Vagina (tissue), 2 donors: ENCODE data around the gene RYR1. TPM values are rescaled to one million over a fixed set of nuclear protein-coding genes. Genes with fewer than 3 reads are reported as not detected.

Experiments used
- DNase-seq, 2 donors: peaks; one replicate each; pipeline ENCODE4 v3.0.0-alpha.2; 2017; ENCODE audit errors: extremely low spot score in 2 of 2
- H3K27ac ChIP-seq: fragments of 200-600 bp; sonication (generic); one replicate; pipeline ENCODE4 v1.5.1; 2019
- H3K27me3 ChIP-seq: fragments of 200-600 bp; sonication (generic); one replicate; pipeline ENCODE4 v1.5.1; 2019
- H3K36me3 ChIP-seq, 2 donors: fragments of 200-600 bp; sonication (generic); one replicate each; pipeline ENCODE4 v1.5.1; 2017 to 2019
- H3K4me1 ChIP-seq: fragments of 200-600 bp; sonication (generic); one replicate; pipeline ENCODE4 v1.5.1; 2019
- H3K4me3 ChIP-seq, 2 donors: fragments of 200-600 bp; sonication (generic); 1 replicate in 1 of 2; 2 replicates in 1 of 2; pipeline ENCODE4 v1.5.1; 2016 to 2019
- H3K9me3 ChIP-seq: fragments of 200-600 bp; sonication (generic); one replicate; pipeline ENCODE4 v1.5.1; 2019
- CTCF ChIP-seq, 3 experiments: fragments of 450-650 bp in 2 of 3; fragments of 200-600 bp in 1 of 3; sonication (generic) in 1 of 3; IDR thresholded peaks; one replicate each; pipeline ENCODE4 v1.5.1; 2017 to 2019; ENCODE audit warnings: antibody characterized with exemption in 3 of 3, mild to moderate bottlenecking in 2 of 3, moderate library complexity in 2 of 3
- POLR2A ChIP-seq, 2 donors: fragments of 450-650 bp; IDR thresholded peaks; one replicate each; pipeline ENCODE4 v1.6.1; 2017; ENCODE audit warnings: antibody characterized with exemption in 2 of 2, mild to moderate bottlenecking in 2 of 2, moderate library complexity in 2 of 2
- POLR2AphosphoS5 ChIP-seq, 2 donors: sonication (generic); formaldehyde crosslinking; IDR thresholded peaks; one replicate each; pipeline ENCODE4 v1.9.0; 2017; ENCODE audit warnings: antibody characterized with exemption in 2 of 2, mild to moderate bottlenecking in 2 of 2, low read depth in 1 of 2; ENCODE audit not compliant: insufficient read depth in 1 of 2
- intact Hi-C: fragments of 100-400 bp; cut with DNase I; formaldehyde crosslinking; loops from one replicate; pipeline ENCODE4 v1.15.1; 2023
- total RNA-seq: library from RNA; depleted of rRNA; stranded (reverse); fragments of >200 nt; gene quantifications from one replicate; pipeline ENCODE4 v1.2.3, GENCODE V29; 2016

Gene RYR1
- total RNA-seq, 1 donor from 2014 or later, result 1.5 TPM

GRCh38 chr19:38634757-38635482 is 201.4 kb downstream of the RYR1 start:
- Histone ChIP-seq H3K36me3 (peaks cover 0 to 15% of the 10 kb centered on the region in 2 donors), H3K27ac (peak overlapping the region; percentile 64), H3K9me3 (no peaks in the 10 kb centered on the region), H3K4me1 (peaks cover 26% of the 10 kb centered on the region), H3K4me3 (no peak overlapping the region), H3K27me3 (no peaks in the 10 kb centered on the region)
- intact Hi-C loops, result loop anchor here (5.0 kb wide), 1 partner anchor 223 kb away; no protein-coding TSS in a partner anchor
- TF ChIP-seq CTCF (IDR thresholded peaks at IDR 0.05) (peak; percentile 89 to 98 (median 95)), POLR2A (IDR thresholded peaks at IDR 0.05) (no peak), POLR2AphosphoS5 (IDR thresholded peaks at IDR 0.05; ENCODE audit: insufficient read depth in 1 of 2, low read depth in 1 of 2) (peak in 1 of 2 donors; percentile 49)
- no peak for DNase-seq

- TF ChIP-seq POLR2AphosphoS5 (IDR thresholded peaks at IDR 0.05; ENCODE audit: insufficient read depth in 1 of 2, low read depth in 1 of 2) (no peak), POLR2A (IDR thresholded peaks at IDR 0.05) (no peak), CTCF (IDR thresholded peaks at IDR 0.05) (no peak)
- intact Hi-C loops, result no loop called here
- no peaks in the 10 kb centered on the region for H3K27me3 ChIP-seq
- H3K9me3 ChIP-seq, result no peaks in the 10 kb centered on the region
- H3K4me3 ChIP-seq, result no peak overlapping the region
- DNase-seq, result no peak
- H3K27ac ChIP-seq, result peak overlapping the region; percentile 72
- peaks cover 0 to 11% of the 10 kb centered on the region in 2 donors for H3K36me3 ChIP-seq
- H3K4me1 ChIP-seq, result peaks cover 26% of the 10 kb centered on the region
Measured at GRCh38 chr19:38635483-38636399, 202.2 kb downstream of the RYR1 start.

Other genes starting within 250 kb of the RYR1 start
- gene DPF1, start 209.5 kb upstream of the RYR1 start, total RNA-seq, result not detected
- 86.9 TPM for gene PPP1R14A, start 177.3 kb upstream of the RYR1 start, total RNA-seq
- gene SPINT2, start 169.1 kb upstream of the RYR1 start, total RNA-seq, result 174 TPM
- 96.5 TPM for gene C19orf33, start 129.4 kb upstream of the RYR1 start, total RNA-seq
- gene YIF1B, start 117.7 kb upstream of the RYR1 start, total RNA-seq, result 32.9 TPM
- 16.2 TPM for gene KCNK6, start 113.8 kb upstream of the RYR1 start, total RNA-seq
- 2.2 TPM for gene CATSPERG, start 97.9 kb upstream of the RYR1 start, total RNA-seq
- gene PSMD8, start 59.1 kb upstream of the RYR1 start, total RNA-seq, result 169 TPM
- not detected for gene GGN, start 45.7 kb upstream of the RYR1 start, total RNA-seq
- gene SPRED3, start 45.0 kb upstream of the RYR1 start, total RNA-seq, result 0.49 TPM
- gene FAM98C, start 30.6 kb upstream of the RYR1 start, total RNA-seq, result 32.7 TPM
- gene RASGRP4, start 7.5 kb upstream of the RYR1 start, total RNA-seq, result 2.9 TPM
- gene MAP4K1, start 184.3 kb downstream of the RYR1 start, total RNA-seq, result 47.9 TPM
- 349 TPM for gene EIF3K, start 185.5 kb downstream of the RYR1 start, total RNA-seq
- 513 TPM for gene ACTN4, start 214.0 kb downstream of the RYR1 start, total RNA-seq